Measurements from ENCODE around the gene LRBA.

DNA sequence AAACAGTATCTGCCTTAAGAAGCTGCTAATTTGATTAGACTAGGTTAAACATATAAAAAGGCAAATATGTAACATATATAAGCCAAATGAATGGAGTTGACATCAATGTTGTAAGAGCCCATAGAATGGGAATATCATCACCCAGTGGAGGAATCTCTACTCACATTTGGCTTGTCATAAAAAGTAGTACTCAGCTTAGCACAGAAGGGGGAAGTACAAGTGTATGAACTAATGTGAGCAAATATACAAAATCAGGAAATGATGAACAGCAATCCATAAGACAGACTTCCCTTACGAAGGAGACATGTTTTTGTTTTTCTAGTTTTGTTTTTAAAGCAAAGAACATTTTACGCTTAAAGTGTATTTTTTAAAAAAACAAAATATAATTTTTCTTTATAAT is 358.2 kb downstream of the LRBA start:
- TF ChIP-seq, protein P1, sequence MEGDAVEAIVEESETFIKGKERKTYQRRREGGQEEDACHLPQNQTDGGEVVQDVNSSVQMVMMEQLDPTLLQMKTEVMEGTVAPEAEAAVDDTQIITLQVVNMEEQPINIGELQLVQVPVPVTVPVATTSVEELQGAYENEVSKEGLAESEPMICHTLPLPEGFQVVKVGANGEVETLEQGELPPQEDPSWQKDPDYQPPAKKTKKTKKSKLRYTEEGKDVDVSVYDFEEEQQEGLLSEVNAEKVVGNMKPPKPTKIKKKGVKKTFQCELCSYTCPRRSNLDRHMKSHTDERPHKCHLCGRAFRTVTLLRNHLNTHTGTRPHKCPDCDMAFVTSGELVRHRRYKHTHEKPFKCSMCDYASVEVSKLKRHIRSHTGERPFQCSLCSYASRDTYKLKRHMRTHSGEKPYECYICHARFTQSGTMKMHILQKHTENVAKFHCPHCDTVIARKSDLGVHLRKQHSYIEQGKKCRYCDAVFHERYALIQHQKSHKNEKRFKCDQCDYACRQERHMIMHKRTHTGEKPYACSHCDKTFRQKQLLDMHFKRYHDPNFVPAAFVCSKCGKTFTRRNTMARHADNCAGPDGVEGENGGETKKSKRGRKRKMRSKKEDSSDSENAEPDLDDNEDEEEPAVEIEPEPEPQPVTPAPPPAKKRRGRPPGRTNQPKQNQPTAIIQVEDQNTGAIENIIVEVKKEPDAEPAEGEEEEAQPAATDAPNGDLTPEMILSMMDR (conservative IDR thresholded peaks at IDR 0.05), result no peak
- no peak for TF ChIP-seq EZH2 (IDR thresholded peaks at IDR 0.05; ENCODE audit: low read depth)

Data from PC-9 (cell line).